Coronary artery (tissue), 2 donors: ENCODE data around the gene ATF7.

Source experiments
- DNase-seq: peaks from one replicate; pipeline ENCODE4 v3.0.0-alpha.2; 2017; ENCODE audit warnings: low spot score
- H3K27ac ChIP-seq, 2 donors: fragments of 200-600 bp; sonication (generic); one replicate each; pipeline ENCODE4 v1.5.1; 2016 to 2019
- H3K4me3 ChIP-seq: fragments of 200-600 bp; sonication (generic); 2 replicates; pipeline ENCODE4 v1.5.1; 2016; ENCODE audit warnings: mild to moderate bottlenecking, moderate library complexity
- TF ChIP-seq, protein P1 (sequence below): fragments of 200-600 bp; sonication (generic); IDR thresholded peaks from one replicate; pipeline ENCODE4 v1.5.1; 2019; ENCODE audit warnings: antibody characterized with exemption

ATF7 gene

DNA sequence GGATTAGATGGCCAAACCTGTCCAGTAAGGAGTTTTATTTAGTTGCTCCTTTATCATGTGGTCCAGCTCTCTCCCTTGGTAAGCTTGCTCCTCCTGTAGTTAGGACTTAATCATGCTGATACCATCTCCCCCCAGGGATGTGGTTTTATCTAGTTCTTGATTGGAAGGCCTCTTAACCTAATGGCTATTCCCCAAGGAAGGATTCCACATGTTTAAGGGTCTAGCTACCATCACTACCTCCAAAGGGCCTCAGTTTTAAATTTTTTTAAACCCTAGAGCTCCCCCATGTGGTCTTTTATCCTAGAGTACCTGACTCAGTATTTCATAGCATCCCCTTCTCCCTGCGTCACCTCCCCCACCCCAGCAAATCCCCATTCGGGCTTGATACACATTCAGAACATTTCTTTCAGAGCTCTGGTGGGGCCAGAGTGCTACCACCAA is 149.4 kb downstream of the ATF7 start:
- H3K27ac ChIP-seq: peak overlapping the region; percentile 23 to 24
- TF ChIP-seq, protein P1, sequence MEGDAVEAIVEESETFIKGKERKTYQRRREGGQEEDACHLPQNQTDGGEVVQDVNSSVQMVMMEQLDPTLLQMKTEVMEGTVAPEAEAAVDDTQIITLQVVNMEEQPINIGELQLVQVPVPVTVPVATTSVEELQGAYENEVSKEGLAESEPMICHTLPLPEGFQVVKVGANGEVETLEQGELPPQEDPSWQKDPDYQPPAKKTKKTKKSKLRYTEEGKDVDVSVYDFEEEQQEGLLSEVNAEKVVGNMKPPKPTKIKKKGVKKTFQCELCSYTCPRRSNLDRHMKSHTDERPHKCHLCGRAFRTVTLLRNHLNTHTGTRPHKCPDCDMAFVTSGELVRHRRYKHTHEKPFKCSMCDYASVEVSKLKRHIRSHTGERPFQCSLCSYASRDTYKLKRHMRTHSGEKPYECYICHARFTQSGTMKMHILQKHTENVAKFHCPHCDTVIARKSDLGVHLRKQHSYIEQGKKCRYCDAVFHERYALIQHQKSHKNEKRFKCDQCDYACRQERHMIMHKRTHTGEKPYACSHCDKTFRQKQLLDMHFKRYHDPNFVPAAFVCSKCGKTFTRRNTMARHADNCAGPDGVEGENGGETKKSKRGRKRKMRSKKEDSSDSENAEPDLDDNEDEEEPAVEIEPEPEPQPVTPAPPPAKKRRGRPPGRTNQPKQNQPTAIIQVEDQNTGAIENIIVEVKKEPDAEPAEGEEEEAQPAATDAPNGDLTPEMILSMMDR: no peak
- DNase-seq: no peak
- H3K4me3 ChIP-seq: no peak overlapping the region

DNA sequence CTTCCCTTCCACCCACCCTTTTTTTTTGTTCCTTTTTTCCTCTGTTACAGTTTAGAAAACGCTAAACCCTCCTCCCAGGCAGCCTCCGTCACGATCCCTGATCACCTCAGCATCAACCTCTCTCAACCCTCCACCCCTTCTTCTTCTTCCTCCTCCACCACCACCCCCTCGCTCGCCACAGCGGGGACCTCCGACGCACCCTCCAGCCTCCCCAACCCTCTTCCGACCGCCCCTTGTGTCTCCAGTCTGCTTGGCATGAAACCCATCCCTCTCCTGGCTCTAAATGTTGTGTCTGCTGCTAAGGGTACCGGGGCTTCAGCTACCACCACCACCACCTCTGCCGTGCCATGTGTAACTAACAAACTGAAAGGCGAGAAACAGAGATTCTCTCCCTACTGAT is 151.4 kb downstream of the ATF7 start:
- H3K4me3 ChIP-seq: no peak overlapping the region
- TF ChIP-seq, protein P1: no peak
- H3K27ac ChIP-seq: peak overlapping the region in 1 of 2 donors; percentile 35
- DNase-seq: no peak

DNA sequence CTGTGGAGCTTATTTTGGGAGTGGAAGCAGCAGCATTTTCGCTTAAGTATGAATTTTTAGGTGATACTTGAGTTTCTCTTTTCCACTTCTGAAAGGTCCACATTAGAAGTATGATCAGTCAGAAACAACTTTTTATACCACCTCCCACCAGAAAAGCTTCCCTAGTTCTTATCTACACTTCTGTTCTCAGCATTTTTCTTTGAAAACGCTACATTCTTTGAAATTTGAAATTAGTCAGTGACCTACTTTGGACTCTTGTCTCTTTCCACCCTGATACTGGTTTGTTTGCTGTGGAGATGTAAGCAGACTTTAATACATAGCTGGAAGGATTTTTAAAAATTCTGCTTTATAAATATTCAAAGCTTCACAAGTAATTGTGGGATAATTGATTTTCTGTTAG is 152.1 kb downstream of the ATF7 start:
- TF ChIP-seq, protein P1: no peak
- no peak for DNase-seq
- no peak overlapping the region for H3K27ac ChIP-seq

DNA sequence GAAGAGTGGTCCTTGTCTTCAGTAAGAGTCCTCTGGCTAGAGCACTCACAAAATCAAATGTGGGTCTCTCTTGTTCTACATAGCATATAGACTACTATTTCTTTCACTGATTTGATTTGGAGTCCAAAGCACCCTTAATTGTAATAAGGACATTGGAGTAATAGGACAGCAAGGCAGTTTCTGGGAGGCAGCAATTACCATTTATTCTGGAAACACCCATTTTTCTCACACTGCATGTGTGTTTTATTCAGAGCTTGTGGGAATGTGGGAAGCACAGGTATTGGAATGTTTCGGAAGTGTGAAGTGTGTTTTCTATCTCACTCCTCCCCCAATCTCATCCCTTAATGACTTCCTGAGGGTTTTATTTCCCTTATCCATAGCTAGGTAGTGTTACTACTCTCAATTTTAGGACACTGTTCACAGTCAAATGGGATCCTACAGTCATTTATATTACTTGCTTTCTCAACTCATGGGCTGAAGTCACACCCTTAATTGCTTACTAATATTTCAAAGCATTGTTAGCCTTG is 154.1 kb downstream of the ATF7 start:
- Histone ChIP-seq H3K4me3 (no peak overlapping the region), H3K27ac (peak overlapping the region in 1 of 2 donors; percentile 2)
- DNase-seq: no peak
- TF ChIP-seq, protein P1: no peak

More for the DNA sequence above, 152.1 kb downstream of the ATF7 start:
- H3K4me3 ChIP-seq: no peak overlapping the region

DNA sequence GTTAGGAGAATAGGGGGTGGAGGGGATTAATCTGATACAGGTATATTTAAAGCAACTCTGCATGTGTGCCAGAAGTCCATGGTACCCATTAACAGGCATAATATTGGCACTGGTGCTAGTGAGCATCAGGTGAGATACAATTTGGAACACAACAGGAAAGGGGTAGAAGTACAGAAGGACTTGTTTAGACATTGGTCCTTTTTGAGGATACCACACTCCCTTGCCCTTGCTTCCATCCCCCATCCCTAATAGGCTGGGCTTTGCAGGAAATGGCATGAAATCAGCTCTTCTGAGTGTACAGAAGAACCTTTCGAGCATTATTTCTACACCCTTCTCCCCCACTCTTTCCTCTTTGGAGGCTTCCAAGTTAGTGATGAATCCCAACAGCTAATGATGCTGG is 157.9 kb downstream of the ATF7 start:
- no peak overlapping the region for H3K27ac ChIP-seq
- no peak for DNase-seq
- TF ChIP-seq, protein P1: no peak
- H3K4me3 ChIP-seq: no peak overlapping the region

DNA sequence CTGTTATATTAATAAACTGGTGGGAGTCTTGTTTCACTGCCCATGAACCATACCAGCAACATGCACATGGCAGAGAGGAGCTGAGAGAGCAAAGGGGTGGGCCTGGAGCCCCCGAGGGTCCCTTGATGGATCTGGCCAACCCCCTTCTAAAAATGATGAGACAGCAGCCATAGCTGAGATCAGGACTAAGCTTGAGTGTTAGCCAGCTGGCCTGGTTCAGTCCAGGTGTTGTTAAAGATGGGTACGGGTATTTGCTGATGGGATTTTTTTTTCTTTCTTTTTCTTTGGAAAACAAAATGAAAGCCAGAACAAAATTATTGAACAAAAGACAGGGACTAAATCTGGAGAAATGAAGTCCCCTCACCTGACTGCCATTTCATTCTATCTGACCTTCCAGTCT is 158.3 kb downstream of the ATF7 start:
- H3K4me3 ChIP-seq: no peak overlapping the region
- no peak overlapping the region for H3K27ac ChIP-seq
- TF ChIP-seq, protein P1: no peak
- no peak for DNase-seq

DNA sequence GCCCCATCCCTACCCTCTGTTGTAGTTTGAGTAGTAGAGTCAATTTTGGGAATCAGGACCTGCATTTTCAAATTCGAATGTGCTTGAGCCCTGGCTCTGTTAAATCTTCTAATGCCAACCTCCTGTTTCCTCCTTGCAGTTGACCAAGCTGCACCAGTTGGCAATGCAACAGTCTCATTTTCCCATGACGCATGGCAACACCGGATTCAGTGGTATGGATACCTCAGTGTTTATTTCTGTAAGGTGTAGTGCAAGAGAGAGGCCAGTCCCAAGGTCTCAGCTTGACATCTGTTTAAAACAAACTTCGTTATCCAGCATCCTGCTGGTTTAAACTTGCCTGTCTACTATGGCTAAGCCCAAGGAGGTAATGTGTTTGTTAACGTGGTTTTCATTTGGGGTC is 159.1 kb downstream of the ATF7 start:
- DNase-seq: no peak
- Histone ChIP-seq H3K4me3 (no peak overlapping the region), H3K27ac (no peak overlapping the region)
- TF ChIP-seq, protein P1: no peak
